ENCODE measurements around the gene CEP85L.

GRCh38 chr6:118460958-118461470, 190.4 kb downstream of the CEP85L start:
- TF ChIP-seq CTCF (IDR thresholded peaks at IDR 0.05; ENCODE audit: insufficient read depth, low read length): no peak
- TF ChIP-seq POLR2AphosphoS5 (IDR thresholded peaks at IDR 0.05; ENCODE audit: low read depth): no peak
- no peak for TF ChIP-seq REST (IDR thresholded peaks at IDR 0.05; ENCODE audit: insufficient replicate concordance, low read depth)
- no peak for TF ChIP-seq SPI1 (IDR thresholded peaks at IDR 0.05; ENCODE audit: borderline replicate concordance, low read depth)
- no peak for TF ChIP-seq GABPA (IDR thresholded peaks at IDR 0.05; ENCODE audit: low read depth)
